HG03108 (cell line): ENCODE data around the gene RWDD3.
A peak's percentile ranks its signal among the peaks of the same experiment; 100 is the strongest.

Experiments
- ATAC-seq: cut with Tn5 transposase; IDR thresholded peaks from one replicate; pipeline ENCODE4 v1.9.1; 2021; ENCODE audit warnings: moderate library complexity; ENCODE audit not compliant: unreplicated experiment

The RWDD3 gene, protein sequence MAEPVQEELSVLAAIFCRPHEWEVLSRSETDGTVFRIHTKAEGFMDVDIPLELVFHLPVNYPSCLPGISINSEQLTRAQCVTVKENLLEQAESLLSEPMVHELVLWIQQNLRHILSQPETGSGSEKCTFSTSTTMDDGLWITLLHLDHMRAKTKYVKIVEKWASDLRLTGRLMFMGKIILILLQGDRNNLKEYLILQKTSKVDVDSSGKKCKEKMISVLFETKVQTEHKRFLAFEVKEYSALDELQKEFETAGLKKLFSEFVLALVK

DNA sequence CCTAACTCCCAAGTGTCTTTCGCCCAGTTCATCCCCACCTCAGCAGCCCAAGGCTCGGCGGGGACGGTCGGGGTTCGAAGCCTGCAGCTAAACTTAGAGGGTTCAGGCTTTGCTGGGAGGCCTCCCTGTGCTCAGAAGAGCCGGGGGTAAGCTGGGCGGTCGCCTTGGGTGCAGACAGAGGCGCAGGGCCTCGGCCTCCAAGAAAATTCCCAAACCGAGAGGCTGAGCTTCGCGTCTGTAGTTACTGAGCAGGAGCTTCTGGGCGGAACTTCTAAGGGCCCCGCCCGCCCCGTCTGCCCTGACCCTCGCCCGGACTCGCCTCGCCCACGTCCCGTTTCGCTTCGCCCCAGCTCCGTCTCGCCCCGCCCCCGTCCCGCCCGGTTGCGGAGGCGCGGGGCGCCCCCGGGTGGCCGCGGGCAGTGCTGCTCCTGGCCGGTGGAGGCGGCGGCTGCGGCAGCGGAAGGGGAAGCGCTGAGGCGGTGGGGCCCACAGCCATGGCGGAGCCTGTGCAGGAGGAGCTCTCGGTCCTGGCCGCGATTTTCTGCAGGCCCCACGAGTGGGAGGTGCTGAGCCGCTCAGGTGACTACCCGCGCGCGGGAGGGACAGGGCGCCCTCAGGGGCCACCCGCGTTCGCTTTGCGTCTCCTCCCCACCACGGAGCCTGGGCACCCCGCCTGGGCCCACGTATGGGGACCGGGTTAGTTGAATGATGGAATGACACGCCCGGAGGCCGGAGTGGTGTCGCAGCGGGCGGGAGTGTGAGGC lies at the start of gene RWDD3:
TSS of gene RWDD3 (plus strand) at position 474 of the 764 bp plus-strand sequence. CDS start at position 495, 21 bp downstream.
- peak; percentile 98 for ATAC-seq

DNA sequence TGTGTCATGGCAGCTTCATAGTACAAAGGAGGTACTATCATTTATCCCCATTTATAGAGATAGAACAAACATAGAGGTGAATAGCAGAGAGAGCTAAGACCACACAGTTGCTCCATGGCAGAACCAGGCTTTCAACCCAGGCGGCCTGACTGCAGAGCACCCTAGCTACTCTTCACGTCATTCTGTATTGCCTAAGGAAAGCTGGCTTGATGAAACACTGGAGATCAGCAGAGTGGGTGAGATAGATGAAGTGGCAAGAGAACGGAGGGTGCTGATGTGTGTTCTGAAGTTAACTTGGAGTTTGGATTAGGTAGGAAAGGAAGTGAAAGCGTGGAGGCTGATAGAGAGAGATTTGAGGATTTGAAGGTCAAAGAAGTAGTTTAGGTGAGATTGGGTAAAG lies 47.9 kb upstream of the RWDD3 start:
- no peak for ATAC-seq

DNA sequence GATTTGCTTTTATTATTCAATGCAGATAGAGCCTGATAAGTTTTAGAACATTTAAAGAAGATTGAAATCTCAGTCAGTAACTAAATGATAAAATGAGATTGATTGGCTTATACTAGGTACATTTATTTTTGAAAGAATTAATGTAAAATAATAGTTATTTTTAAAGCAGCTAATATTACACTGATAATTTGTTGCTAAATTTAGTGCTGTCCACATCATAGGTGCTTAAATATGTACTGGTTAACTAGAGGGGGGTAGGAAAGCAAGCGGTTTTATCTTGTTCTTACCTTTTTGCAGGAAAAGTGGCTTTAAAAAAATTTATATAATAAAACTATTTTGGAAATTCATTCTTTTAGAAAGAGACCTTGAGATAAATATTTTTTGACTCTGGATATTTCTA lies 40.4 kb upstream of the RWDD3 start:
- no peak for ATAC-seq

DNA sequence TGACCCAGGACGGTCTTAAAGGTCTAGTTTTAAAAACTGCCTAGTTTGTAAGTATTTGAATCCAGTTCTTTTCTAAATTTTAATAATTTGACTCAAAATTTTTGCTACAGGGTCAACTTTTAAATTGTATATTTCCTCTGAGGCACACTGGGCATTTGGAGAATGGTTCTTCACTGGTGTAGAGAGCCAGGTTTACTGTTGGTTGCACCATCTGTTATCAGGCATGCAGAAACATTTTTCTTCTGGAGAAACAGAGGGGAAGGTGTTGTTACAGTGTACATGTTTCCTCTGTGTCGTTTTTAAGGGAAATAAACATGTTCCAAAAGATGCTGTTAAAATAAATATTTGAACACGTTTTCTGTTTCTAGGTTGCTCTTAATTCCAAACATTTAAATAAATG lies 39.0 kb upstream of the RWDD3 start:
- ATAC-seq: no peak

DNA sequence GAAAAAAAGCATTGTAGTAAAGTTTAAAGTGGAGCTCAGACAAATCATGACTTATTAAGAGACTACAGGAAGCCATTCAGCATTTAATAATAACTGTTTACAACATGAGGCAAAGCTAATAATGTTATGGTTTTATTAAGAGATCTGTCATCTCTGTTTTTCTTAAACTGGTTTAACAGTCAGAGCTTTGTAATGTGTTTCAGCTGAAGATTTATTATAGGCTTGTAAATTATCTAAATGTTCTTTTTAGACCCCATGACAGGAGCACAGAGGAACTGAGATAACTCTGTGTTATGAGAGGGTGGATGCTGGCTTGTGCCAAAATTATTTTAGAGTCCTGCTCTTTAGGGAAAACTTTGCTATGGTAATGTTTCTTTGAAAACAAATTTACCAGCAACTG lies 38.0 kb upstream of the RWDD3 start:
- ATAC-seq: no peak

DNA sequence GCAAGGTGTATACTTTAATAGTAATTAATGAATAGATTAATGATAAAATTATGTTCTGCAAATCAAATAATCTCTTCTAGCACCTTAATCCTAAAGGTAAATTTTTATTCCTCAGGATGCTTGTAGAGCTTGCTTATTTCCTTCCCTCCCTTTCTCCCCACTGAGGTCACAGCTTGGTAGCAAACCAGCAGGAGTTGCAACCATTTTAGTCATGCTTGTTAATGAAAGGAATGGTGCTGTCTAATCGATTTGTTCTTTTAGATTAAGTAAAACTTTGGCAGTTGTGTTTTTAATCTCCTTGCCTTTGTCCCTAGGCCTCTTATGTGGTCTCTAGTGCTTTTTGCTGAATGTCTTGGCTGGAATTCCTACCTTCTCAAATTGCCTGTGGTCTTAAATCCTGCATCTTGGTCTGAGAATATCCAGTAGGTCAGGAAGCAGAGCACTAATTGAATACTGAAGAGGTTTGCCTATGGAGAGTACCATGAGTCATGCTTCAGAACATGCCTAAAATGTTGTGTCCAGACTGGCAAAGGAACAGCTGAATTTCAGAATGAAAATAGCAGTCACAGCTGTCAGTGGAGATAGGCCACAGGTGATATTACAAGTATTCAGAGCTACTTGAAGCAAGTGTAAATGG lies 36.3 kb upstream of the RWDD3 start:
- no peak for ATAC-seq

DNA sequence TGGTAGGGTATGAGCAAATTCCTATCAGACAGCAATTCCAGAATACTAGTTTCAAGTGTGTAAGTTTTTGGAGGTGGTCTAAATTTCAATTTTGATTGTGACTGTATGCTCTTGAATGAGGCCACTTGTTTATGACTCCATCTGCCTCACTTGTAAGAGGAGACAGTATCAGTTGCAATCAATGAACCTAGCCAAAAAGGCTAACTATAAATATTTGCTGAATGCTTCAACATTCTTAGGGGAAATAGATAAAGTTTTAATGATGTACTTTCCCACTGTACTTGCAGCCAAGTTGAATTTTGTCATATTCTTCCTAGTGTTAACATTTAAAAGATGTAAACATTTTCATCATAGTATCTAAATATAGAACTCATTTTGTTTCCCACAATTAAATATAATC lies 32.1 kb upstream of the RWDD3 start:
- no peak for ATAC-seq

DNA sequence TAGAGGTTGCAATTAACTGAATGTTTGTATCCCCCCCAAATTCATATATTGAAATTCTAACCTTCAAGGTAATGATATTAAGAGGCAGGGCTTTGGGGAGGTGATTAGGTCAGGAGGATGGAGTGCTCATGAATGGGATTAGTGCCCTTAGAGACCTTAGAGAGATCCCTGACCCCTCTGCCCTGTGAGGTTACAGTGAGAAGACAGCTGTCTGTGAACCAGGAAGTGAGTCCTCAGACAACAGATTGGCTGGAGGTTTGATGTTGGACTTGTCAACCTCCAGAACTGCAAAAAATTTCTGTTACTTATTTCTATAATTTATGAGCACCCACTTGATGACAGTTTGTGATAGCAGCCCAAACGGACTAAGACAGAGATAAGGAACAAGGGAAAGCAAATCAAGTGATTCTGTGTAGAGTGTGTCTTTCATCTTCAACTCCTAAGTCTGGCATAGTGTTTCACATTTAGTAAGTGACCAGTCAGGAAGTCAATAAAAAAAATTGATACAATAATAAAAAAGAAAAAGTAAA lies 30.0 kb upstream of the RWDD3 start:
- ATAC-seq: no peak

DNA sequence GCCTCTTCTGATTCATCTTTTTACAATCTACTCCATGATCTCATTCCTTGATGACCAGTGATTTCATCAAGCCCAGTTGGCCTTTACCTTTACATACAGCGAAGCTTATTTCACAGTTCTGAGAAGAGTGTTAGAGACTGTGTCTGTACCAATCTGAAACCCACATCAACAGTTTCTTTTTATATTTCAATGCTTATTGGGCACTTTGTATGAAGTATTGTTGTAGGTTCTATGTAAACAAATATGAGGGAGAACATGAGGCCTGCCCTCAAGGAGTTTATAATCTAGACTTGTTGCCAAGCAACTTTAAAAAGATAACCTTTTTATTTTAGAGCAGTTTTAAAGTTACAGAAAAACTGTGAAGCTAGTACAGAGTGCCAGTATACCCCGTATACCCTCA lies 27.5 kb upstream of the RWDD3 start:
- ATAC-seq: no peak

DNA sequence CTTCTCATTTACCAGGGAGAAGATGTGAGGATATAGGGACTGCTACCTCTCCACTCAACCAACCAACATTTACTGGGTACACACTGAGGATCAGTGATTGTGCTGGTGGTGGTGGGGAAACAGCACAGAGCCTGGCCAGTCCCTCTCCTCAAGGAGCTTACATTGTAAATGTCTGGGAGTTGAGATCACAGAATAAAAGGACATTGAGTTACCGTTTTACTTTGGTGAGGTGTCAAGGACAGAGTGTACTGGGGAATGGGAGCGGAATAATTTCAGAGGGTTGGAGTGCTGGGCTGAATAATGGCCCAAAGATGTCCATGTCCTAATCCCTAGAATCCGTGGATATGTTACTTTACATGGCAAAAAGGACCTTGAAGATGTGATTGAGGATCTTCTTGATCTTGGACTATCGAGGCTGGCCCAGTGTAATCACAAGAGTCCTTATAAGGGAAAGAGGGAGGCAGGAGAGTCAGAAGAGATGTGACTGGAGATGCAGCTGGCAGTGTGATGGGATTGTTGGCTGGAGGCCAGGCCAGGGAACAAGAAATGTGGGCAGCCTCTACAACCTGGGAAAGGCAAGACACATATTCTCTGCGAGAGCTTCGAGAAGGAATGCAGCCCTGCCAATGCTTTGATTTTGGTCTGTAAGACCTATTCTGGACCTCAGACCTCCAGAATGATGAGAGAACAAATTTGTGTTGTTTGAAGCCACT lies 26.6 kb upstream of the RWDD3 start:
- ATAC-seq: no peak

DNA sequence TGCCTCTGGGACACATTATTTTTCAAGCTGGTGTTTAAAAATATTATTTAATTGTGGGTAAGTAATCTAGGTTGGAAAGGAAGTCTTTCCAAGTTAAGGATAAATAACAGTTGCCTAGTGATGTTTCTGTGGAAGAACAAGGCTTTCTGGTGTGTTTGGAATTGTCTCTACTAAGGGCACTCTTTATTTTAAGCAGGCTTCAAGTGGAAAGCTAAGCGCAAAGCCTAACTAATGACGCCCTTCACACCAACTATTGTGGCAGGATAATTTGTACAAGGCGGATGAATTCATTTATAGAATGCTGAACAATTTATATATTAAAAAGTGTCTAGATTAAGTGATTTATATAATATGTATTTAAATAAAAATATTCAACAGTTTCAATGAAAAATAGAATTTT lies 25.1 kb upstream of the RWDD3 start:
- no peak for ATAC-seq

DNA sequence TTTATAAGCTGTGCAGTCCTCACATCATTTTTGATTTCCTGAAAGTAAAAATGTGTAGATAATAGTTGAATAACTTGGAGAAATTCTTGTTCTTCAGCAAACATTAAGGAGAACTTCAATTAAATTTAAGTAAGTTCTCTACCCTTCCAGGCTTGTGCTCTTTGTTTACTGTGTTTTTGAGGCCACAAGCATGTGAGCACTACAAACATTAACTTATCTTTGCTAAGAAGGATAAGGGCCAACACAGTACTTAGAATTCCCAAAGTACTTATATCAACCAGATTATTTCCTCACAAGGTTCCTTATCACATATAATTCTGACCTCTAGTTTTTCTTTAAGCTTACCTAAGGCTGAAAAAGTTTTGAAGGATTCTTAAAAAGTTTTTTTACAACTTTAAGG lies 24.7 kb upstream of the RWDD3 start:
- no peak for ATAC-seq

DNA sequence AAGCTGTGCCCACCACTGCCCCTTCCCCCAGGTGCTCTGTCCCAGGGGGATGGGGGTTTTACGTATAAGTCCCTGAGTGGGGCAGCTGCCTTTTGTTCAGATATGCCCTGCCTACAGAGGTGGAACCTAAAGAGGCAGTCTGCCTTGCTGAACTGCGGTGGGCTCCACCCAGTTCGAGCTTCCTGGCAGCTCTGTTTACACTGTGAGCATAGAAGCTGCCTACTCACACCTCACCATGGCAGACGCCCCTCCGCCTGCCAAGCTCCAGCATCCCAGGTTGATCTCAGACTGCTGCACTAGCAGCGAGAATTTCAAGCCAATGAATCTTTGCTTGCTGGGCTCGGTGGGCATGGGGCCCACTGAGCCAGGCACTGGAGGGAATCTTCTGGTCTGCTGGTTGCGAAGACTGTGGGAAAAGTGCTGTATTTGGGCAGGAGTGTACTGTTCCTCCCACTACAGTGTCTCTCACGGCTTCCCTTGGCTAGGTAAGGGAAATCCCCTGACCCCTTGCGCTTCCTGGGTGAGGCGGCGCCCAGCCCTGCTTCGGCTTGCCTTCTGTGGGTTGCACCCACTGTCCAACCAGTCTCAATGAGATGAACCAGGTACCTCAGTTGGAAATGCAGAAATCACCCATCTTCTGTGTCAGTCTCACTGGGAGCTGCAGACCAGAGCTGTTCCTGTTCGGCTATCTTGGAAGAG lies 17.6 kb upstream of the RWDD3 start:
- no peak for ATAC-seq

DNA sequence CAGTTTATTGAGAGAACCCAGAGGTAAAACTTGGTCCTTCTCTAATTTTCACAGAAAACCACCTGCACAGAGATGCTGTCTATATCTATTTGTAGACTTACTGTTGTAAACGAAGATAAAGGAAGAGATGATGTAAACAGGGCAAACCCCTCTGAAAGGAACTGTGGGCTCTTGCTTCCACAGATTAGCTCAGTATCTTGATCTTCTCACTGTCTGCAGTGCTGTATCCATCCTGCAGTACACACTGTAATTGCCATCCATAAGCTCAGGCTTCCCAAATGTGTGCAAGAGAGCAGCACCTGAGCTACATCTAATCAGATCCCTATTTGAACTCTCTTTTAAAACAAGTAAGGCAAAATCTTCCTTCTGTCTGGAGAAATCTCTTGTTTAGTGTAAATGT lies 16.6 kb upstream of the RWDD3 start:
- no peak for ATAC-seq

DNA sequence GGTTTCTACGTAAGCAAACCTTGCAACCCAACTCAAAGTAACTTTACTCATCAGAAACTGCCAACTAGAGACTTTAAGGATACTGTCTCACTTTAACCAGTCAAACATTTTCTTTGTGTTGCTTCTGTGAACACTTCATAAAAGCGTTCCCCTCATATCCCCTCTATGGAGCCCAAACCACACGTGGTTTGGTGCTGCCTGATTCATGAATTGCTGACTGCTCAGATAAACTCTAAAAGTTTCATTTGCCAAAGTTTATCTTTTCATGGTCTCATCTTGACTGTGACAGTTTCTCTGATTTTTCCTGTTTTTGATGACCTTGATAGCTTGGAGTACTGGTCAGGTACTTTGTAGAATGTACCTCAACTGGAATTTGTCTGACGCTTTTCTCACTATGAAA lies 14.6 kb upstream of the RWDD3 start:
- no peak for ATAC-seq

DNA sequence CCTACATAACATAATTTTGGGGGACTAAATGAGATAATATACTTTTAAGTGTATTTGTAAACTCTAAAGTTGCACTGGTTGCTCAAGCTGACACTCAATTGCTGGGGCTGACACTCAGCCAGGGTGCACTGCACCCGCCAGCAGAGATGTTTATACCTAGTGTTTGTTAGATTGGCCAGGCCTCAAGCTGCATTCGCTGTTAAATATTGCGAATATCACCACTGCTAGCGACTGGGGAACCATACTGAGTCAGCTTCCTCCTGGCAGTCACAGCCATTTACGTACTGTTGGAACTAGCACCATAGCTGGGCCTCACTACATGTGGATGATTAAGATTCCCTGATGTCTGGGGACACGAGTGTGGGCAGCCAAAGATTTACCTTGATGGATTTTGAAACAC lies 12.7 kb upstream of the RWDD3 start:
- no peak for ATAC-seq

DNA sequence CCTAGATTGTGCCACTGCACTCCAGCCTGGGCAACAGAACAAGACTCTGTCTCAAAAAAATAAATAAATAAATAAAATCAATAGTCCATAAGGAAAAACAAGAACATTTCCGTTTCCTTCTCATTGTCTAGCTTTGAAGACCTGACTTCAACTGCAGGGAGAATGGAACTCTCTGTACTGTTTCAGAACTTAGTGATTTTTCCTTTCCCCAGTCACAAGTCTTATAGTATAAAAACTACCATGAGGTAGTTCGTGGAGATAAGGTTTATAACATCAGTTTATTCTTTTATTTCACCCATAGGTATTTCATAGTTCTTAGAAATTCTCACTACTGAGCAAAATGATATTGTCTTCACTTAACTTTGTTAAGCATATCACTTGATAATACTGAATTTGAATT lies 11.4 kb upstream of the RWDD3 start:
- no peak for ATAC-seq

DNA sequence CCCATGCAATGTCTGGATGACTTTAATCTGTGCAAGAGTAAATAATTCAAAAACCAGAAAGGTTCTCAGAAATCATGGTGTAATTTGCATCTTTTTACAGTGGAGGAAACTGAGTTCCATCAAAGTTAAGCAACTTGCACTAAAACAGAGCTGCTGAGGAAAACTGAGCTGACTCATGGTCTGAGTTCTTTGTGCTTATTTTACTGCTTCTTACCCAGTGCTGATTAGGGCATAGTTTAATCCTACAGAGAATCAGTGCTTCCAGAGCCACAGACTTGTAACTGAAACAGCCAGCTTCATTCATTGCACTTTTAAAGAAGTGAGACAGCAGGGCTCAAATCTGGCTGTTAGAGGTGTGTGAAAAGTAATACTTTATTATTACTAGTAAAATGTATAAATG lies 10.9 kb upstream of the RWDD3 start:
- ATAC-seq: no peak

DNA sequence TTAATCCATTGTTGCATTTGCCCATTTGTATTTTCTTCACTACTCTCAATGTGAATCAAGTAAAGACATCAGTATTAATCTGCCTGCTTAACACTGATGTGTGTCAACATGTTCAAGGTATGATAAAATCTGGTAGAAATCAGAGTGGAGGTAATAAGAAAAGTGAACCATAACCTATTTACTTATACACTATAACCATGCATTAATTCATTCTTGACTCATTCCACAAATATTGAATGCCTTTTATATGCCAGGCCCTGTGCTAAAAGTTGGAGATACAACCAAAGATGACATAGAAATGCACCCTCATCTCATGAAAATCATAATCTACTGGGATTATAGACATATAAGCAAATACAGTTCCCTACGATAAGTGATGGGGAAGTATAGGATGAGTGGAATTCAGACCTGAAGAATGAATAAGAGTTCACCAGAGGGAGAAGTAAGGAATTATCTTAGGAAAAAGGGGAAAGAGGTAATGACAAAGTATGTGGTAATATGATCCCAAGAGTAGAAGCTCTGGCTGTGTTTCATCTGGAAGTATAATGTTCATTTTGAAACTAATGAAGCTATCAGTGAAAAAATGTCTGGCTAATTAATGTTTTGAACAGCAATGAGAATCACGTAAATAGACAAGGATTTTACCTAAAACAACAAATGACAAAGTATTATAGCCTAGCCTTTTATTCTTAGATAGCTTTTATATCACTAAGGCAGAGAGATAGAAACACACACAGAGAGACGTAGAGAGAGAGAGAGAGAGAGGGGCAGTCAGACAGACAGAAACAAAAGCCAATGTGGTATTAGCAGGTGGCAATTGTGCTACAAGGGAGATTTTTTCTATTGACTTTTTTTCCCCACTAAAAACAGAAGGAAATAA lies 7.0 kb upstream of the RWDD3 start:
- no peak for ATAC-seq

DNA sequence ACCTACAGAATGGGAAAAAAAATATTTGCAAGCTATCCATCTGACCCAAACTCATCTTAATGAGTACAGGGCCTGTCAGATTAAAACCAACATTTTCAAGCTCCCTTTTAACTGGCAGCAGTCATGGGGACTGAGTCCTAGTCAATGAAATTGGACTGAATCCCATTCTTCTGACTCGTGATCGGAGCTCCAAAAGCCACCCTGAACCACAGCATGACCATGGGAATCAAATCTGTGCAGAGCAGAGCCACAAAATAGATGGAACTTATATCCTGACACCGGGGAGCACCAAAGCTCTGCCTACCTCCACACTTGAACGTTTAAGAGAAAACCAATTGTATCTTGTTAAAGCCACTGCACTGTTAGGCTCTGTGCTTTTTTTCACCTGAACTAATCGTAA lies 5.0 kb upstream of the RWDD3 start:
- no peak for ATAC-seq
